Prostate gland (tissue), 2 donors: ENCODE measurements around the gene RCOR1. TPM values are rescaled to one million over a fixed set of nuclear protein-coding genes. Genes with fewer than 3 reads are reported as not detected.

Source experiments
- DNase-seq: peaks from one replicate; pipeline ENCODE4 v3.0.0-alpha.2; 2019; ENCODE audit warnings: low spot score
- H3K27ac ChIP-seq, 2 donors: fragments of 200-600 bp; sonication (generic); 2 replicates each; pipeline ENCODE4 v1.5.1; 2017 to 2019
- H3K27me3 ChIP-seq: fragments of 200-600 bp; sonication (generic); replicated peaks from 2 replicates; pipeline ENCODE4 v1.5.1; 2019; ENCODE audit not compliant: insufficient read depth
- H3K36me3 ChIP-seq, 2 donors: fragments of 200-600 bp; sonication (generic); 1 replicate in 1 of 2; 2 replicates in 1 of 2; pipeline versions ENCODE4 v1.5.1 to v1.8.1; 2017 to 2019
- H3K4me1 ChIP-seq: fragments of 200-600 bp; sonication (generic); replicated peaks from 2 replicates; pipeline ENCODE4 v1.5.1; 2019
- H3K4me3 ChIP-seq, 2 donors: fragments of 200-600 bp; sonication (generic); 2 replicates each; pipeline ENCODE4 v1.5.1; 2017 to 2019
- H3K9me3 ChIP-seq: fragments of 200-600 bp; sonication (generic); 2 replicates; pipeline ENCODE4 v1.5.1; 2017
- POLR2A ChIP-seq: fragments of 450-650 bp; IDR thresholded peaks from one replicate; pipeline ENCODE4 v1.6.1; 2016; ENCODE audit warnings: antibody characterized with exemption, mild to moderate bottlenecking
- POLR2AphosphoS5 ChIP-seq: sonication (generic); formaldehyde crosslinking; IDR thresholded peaks from one replicate; pipeline ENCODE4 v1.6.1; 2017; ENCODE audit warnings: antibody characterized with exemption
- WGBS: methylation state at CpG from one replicate; pipeline ENCODE4 v1.1.5; 2018; 5-methylcytosine and 5-hydroxymethylcytosine counted together
- intact Hi-C: fragments of 100-400 bp; cut with DNase I; formaldehyde crosslinking; loops from one replicate; pipeline ENCODE4 v1.14.2; 2022
- total RNA-seq, 2 donors: library from RNA; depleted of rRNA; stranded (reverse); fragments of >200 nt; gene quantifications; one replicate each; pipeline ENCODE4 v1.1.0, GENCODE V29; 2016
- TF ChIP-seq, protein P1 (sequence below), 4 experiments: fragments of 200-600 bp in 2 of 4; fragments of 450-650 bp in 2 of 4; sonication (generic) in 2 of 4; IDR thresholded peaks; 1 replicate in 3 of 4; 2 replicates in 1 of 4; pipeline ENCODE4 v1.5.1; 2016 to 2019; ENCODE audit warnings: antibody characterized with exemption in 4 of 4, mild to moderate bottlenecking in 2 of 4, moderate library complexity in 2 of 4

Gene RCOR1
- total RNA-seq, 2 donors from 2014 or later: 14.4 to 26.6 TPM

DNA sequence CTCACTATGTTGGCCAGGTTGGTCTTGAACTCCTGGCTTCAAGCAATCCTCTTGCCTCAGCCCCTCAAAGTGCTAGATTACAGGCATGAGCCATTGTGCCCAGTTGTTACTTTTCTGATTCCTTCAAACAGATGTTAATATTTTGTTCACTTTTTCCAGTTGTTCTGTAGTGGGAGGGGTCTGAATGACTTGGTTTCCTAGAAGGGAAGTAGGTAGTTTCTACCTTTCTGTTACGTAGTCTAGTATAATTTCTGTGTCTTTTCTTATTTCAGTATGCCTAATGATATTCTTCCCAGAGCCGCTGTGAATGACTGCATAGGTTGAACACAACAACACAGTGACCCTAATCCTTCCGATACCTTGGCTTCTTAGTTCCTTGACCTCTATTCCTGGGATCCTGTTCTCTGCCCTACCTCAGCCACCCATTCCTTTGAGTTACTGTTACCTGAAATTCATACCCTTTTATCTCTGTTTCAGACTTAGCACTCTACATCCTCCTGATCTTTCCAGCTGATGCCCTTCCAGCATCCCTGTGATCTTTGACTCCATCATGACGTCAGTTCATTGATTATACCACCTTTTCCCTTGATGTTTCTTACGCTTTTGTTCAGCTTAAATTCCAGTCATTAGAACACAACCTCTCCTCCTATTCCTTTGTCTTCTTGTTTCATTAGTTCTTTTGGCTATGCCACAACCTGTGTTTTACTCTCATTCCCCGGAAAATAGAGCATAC, 33.3 kb downstream of the RCOR1 start:
- Histone ChIP-seq H3K27me3 (no peaks in the 10 kb centered on the region), H3K36me3 (no peaks in the 10 kb centered on the region), H3K4me1 (no peaks in the 10 kb centered on the region), H3K9me3 (no peaks in the 10 kb centered on the region), H3K4me3 (no peak overlapping the region), H3K27ac (no peak overlapping the region)
- TF ChIP-seq, protein P1, sequence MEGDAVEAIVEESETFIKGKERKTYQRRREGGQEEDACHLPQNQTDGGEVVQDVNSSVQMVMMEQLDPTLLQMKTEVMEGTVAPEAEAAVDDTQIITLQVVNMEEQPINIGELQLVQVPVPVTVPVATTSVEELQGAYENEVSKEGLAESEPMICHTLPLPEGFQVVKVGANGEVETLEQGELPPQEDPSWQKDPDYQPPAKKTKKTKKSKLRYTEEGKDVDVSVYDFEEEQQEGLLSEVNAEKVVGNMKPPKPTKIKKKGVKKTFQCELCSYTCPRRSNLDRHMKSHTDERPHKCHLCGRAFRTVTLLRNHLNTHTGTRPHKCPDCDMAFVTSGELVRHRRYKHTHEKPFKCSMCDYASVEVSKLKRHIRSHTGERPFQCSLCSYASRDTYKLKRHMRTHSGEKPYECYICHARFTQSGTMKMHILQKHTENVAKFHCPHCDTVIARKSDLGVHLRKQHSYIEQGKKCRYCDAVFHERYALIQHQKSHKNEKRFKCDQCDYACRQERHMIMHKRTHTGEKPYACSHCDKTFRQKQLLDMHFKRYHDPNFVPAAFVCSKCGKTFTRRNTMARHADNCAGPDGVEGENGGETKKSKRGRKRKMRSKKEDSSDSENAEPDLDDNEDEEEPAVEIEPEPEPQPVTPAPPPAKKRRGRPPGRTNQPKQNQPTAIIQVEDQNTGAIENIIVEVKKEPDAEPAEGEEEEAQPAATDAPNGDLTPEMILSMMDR (IDR thresholded peaks at IDR 0.05): no peak
- TF ChIP-seq POLR2A: no peak
- TF ChIP-seq POLR2AphosphoS5: no peak
- intact Hi-C loops: no loop called here
- DNase-seq: no peak
- 83% methylated on average over 6 of the region's 6 CpGs for WGBS

DNA sequence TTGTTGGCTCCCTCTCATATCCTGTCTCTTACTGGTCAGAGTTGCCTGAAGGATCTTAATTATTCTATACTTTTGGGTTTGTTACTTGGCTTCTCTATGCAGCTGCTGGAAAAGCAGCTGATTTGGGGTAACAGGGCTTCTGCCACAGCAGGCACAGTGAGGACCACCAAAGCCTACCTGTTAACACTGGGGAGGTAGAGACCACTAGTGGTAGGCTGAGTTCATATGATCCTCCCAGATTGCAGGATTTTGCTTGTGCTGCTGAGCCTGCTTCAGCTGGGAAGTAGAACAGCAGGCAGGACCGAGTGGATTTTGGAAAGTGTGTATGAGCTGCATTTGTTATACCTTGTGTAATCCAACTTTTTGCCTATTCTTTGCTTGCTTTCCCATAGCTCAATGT, 34.1 kb downstream of the RCOR1 start:
- 59% methylated on average over 1 of the region's 1 CpG for WGBS
- intact Hi-C loops: no loop called here
- H3K27me3 ChIP-seq: no peaks in the 10 kb centered on the region
- TF ChIP-seq, protein P1 (IDR thresholded peaks at IDR 0.05): no peak
- TF ChIP-seq POLR2AphosphoS5 (no peak), POLR2A (no peak)
- no peaks in the 10 kb centered on the region for H3K36me3 ChIP-seq
- H3K27ac ChIP-seq: no peak overlapping the region
- no peaks in the 10 kb centered on the region for H3K9me3 ChIP-seq
- no peaks in the 10 kb centered on the region for H3K4me1 ChIP-seq
- DNase-seq: no peak
- H3K4me3 ChIP-seq: no peak overlapping the region

DNA sequence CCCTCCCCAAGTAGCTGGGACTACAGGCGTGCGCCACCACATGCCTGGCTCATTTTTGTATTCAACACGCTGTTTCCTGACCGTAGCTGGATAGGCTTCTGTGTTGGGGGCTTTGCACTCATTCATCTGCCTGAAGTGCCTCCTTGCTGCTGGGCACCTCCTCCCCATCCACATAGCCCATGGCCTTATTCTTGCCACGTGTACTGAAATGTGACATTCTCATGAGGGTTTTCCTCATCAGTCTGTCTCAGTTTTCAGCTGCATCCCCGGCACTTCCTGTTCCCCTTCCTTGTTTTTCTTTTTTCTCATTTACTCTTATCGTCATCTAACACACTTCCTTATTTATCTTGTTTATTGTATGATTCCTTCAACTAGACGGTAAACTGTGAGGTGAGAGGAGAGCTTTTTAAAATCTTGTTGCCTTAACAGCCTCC, 36.6 kb downstream of the RCOR1 start:
- no peak overlapping the region for H3K27ac ChIP-seq
- no peak for DNase-seq
- TF ChIP-seq POLR2AphosphoS5: no peak
- no peak overlapping the region for H3K4me3 ChIP-seq
- intact Hi-C loops: no loop called here
- H3K36me3 ChIP-seq: no peaks in the 10 kb centered on the region
- no peaks in the 10 kb centered on the region for H3K9me3 ChIP-seq
- H3K27me3 ChIP-seq: no peaks in the 10 kb centered on the region
- WGBS: 65% methylated on average over 8 of the region's 8 CpGs
- no peaks in the 10 kb centered on the region for H3K4me1 ChIP-seq

DNA sequence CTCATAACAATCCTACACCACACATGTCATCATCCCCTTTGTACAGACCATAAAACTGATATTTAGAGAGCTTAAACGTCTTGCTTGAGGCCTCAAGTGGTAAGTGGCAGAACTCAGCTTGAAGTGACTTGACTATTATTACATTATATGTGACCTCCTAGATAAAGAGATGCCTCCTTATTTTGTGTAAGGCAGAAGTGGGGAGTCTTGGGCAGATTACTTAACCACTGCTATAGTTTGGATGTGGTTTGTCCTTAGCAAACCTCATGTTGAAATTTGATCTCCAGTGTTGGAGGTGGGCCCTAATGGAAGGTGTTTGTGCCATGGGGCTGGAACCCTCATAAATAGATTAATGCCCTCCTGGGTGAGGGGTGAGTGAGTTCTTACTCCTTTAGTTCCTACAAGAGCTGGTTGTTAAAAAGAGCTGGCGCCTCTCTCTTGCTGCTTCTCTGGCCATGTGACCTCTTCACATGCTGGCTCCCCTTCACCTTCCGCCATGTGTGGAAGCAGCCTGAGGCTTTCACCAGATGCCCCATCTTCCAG, 37.4 kb downstream of the RCOR1 start:
- Histone ChIP-seq H3K4me3 (no peak overlapping the region), H3K9me3 (no peaks in the 10 kb centered on the region), H3K27me3 (no peaks in the 10 kb centered on the region), H3K4me1 (no peaks in the 10 kb centered on the region), H3K27ac (no peak overlapping the region), H3K36me3 (no peaks in the 10 kb centered on the region)
- WGBS: 58% methylated on average over 3 of the region's 3 CpGs
- peak; percentile 10 for DNase-seq
- intact Hi-C loops: no loop called here
- TF ChIP-seq POLR2AphosphoS5: no peak
- TF ChIP-seq, protein P1 (IDR thresholded peaks at IDR 0.05): no peak
- no peak for TF ChIP-seq POLR2A

DNA sequence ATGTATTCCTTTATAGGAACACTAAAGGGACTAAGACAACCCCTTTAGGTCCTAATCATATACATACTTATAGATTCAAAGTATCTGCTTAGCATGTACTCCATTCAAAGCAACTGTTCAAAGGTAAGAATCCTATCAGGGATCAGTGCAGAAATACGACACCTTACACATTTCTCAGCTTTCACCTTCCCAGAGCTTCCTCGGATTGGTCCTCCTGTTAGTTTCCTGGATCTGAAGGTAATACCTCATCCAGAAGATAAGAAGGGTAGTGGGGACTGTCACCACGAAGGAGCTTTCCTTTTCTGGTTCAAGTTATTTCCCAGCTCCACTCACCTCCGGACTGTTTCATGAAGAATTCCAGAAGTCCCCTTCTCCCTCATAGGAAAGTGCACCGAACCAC, 38.0 kb downstream of the RCOR1 start:
- intact Hi-C loops: no loop called here
- Histone ChIP-seq H3K9me3 (no peaks in the 10 kb centered on the region), H3K27ac (no peak overlapping the region), H3K27me3 (no peaks in the 10 kb centered on the region), H3K4me1 (no peaks in the 10 kb centered on the region), H3K4me3 (no peak overlapping the region), H3K36me3 (no peaks in the 10 kb centered on the region)
- DNase-seq: no peak
- no peak for TF ChIP-seq POLR2AphosphoS5
- TF ChIP-seq, protein P1 (IDR thresholded peaks at IDR 0.05): no peak
- no peak for TF ChIP-seq POLR2A
- WGBS: 45% methylated on average over 5 of the region's 5 CpGs
